ENCODE measurements around the gene ARHGDIB. TPM values are rescaled to one million over a fixed set of nuclear protein-coding genes. Genes with fewer than 3 reads are reported as not detected.

The ARHGDIB gene
- total RNA-seq: 1 to 10 TPM; 2.4 to 4.0 TPM

GRCh38 chr12:14961466-14962152 lies at the start of gene ARHGDIB:
ARHGDIB (minus strand) TSS chr12:14961601; CDS start chr12:14950712, 10,889 bp downstream.

GRCh38 chr12:14972816-14973215 lies 11.4 kb upstream of the ARHGDIB start, which contains the start of gene PDE6H:
PDE6H (plus strand) TSS chr12:14973042; CDS start chr12:14978013, 4,971 bp downstream.

GRCh38 chr12:14938301-14938700 lies 23.1 kb downstream of the ARHGDIB start, which contains the start of gene ERP27:
ERP27 (minus strand) TSS chr12:14938537; CDS start chr12:14938508, 29 bp downstream.

Other genes starting within 250 kb of the ARHGDIB start
- 10 to 100 TPM; 54.6 to 68.1 TPM for gene WBP11, start 158.1 kb downstream of the ARHGDIB start, total RNA-seq
- 10 to 100 TPM in 1 of 2 donors, 1 to 10 TPM in 1; 7.3 to 22.7 TPM for gene C12orf60, start 157.9 kb downstream of the ARHGDIB start, total RNA-seq
- gene SMCO3, start 147.4 kb downstream of the ARHGDIB start, total RNA-seq: 1 to 10 TPM in 1 of 2 donors, under 1 TPM in 1; 0.33 to 1.0 TPM
- gene ART4, start 118.1 kb downstream of the ARHGDIB start, total RNA-seq: not detected
- not detected for gene MGP, start 75.7 kb downstream of the ARHGDIB start, total RNA-seq
- gene ERP27, start 23.1 kb downstream of the ARHGDIB start, total RNA-seq: not detected
- not detected for gene PDE6H, start 11.4 kb upstream of the ARHGDIB start, total RNA-seq

All from melanocyte of skin (primary cell).